GM19240 (cell line): ENCODE measurements around the gene C1QTNF1.
"Not testable (repeated sequence)": the region's sequence is repeated elsewhere in the genome, so short reads cannot be mapped to it uniquely, and the experiment has no call there.

Experiments
- DNase-seq: peaks from one replicate; pipeline ENCODE4 v3.0.0; 2011; ENCODE audit warnings: low spot score; ENCODE audit not compliant: insufficient read length

The C1QTNF1 gene

DNA sequence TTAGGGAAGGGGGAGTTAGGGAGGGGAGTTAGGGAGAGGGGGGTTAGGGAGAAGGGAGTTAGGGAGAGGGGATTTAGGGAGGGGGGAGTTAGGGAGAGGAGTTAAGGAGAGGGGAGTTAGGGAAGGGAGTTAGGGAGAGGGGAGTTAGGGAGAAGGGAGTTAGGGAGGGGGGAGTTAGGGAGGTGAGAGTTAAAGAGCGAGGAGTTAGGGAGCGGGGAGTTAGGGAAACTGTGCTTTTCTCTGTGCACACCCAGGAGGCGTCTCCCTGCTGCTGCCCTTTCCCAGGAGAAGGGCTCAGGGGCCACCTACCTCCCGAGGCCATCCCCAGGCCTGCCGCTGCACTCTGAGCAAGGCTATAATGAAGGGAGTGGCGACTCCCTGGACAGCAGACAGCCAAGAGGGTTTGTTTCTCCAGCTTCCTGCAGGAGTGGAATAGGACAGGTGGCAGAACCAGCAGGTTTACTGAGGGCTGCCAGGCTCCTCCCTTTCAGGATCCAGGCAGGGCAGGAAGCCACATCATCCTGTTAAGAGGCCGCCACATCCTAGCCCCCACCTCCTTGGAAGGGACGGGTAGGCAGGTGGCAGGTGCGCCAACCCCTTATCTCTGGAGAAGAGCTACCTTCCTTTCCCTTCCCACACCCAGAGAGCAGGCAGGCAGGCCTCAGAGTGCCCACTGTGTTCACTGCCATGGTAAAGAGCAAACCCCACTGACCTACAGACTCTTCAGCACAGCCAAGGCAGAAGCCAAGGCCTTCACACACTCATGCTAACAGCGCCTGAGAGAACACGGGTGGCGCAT lies 18.7 kb upstream of the C1QTNF1 start:
- no peak for DNase-seq

DNA sequence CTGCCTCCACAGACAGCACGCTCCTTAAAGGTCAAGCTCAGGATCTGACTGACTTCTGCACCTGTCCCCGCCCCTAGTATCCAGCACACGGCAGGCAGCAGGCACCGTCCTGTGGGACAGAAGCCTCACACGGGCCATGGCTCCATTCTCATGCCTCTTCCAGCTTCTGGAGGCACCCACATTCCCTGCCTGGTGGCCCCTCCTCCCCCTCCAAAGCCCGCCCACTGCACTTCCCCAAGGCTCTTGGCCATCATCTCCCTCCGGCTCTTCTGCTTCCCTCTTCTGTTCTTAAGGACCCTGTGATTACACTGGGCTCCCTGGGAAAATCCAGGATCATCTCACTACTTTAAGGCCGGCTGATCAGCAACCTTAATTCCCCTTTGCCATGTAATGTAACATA lies 17.9 kb upstream of the C1QTNF1 start:
- no peak for DNase-seq

DNA sequence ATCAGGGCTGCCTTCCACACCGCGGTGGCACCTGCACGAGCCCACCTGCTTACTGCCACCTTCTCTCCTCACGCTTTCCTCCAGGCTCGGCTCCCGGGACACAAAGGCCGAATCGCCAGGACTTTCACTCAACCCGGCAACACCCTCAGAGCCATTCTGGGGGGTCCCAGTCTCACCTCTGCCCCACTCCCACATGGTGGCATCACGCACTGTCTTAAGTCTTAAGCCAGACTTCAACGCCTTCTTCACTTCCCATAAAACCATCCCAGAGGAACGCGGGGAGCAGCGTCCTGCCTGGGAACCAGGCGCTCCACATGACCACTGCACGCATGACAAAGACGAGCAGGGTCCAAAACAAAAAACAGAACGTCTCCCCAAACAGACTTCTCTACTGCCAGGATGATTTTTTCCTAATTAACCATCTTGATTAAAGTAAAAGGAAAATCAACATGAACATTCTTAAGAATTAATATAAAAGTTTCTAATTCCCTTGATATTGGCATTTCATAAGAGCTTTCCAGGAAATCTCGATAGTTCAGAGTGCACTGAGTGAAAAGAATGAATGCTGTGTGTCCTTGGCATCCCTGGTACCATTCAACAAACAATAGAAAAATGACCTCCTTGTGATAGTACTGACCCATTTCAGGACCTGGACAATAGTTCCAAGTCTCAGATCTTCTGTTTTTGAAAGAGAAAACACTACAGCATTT lies 17.0 kb upstream of the C1QTNF1 start:
- DNase-seq: no peak

DNA sequence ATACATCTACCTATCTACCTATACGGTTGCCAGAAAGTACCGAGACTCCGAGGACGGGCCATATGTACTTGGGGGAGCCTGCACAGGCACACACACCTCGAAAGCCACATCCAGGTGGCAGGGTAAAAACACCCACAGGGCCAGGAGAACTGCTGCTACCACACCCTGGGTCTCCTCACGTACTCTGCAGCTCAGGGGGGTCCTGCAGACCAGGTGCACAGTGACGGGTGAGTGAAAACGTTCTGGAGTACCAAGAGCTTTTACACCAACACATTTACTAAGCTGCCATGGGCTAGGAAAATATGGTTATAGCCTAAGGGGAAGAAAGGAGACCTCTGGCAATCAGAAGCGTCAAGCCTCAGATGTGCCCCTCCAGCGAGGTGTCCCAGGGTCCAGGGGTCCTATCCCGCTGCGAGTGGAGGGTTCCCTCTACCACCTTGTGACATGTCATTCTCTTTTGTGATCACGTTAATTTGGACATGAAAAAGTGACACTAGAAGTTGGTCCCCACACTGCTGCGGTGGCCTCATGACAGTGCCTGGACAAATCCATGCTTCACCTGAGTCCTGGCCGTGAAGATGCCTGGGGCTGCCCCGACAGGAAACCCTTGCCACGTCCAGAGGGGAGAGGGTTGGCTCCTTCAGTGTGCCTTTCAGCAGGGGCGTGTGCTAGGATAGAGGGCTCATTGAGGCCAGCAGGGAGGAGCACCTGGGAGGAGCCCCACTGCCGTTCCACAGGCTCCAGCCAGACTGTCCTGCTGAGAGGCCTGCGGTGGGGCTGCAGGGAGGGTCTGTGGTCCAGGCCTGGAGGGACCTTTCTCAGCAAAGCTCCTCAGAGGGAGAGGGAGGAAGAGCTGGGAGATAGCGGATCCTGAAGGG lies 16.2 kb upstream of the C1QTNF1 start:
- DNase-seq: no peak

DNA sequence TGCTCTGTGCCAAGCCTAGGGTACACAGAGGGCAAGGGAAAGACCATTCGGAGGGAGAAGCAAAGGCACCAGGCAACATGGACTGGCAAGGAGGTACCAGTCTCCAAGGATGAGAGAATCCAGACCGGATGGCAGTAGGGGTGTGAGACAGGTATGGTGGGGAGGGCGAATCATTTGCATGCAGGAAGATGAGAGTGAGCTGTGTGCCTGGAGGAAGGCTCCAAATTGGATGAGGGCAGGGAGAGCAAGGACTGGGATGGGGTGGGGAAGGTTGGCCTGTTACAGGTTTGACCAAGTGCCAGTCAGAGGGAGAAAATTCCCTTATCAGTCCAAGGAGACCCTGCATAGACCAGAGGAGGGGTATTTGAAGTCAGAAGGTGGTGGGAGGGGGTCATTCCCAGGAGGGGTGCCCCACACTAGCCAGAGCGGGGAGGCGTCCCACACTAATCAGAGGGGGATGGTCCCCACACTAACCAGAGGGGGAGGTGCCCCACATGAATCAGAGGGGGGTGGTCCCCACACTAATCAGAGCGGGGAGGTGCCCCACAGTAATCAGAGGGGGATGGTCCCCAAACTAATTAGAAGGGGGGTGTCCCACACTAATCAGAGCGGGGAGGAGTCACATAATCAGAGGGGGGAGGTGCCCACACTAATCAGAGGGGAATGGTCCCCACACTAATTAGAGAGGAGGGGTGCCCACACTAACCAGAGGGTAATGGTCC lies 15.1 kb upstream of the C1QTNF1 start:
- no peak for DNase-seq

DNA sequence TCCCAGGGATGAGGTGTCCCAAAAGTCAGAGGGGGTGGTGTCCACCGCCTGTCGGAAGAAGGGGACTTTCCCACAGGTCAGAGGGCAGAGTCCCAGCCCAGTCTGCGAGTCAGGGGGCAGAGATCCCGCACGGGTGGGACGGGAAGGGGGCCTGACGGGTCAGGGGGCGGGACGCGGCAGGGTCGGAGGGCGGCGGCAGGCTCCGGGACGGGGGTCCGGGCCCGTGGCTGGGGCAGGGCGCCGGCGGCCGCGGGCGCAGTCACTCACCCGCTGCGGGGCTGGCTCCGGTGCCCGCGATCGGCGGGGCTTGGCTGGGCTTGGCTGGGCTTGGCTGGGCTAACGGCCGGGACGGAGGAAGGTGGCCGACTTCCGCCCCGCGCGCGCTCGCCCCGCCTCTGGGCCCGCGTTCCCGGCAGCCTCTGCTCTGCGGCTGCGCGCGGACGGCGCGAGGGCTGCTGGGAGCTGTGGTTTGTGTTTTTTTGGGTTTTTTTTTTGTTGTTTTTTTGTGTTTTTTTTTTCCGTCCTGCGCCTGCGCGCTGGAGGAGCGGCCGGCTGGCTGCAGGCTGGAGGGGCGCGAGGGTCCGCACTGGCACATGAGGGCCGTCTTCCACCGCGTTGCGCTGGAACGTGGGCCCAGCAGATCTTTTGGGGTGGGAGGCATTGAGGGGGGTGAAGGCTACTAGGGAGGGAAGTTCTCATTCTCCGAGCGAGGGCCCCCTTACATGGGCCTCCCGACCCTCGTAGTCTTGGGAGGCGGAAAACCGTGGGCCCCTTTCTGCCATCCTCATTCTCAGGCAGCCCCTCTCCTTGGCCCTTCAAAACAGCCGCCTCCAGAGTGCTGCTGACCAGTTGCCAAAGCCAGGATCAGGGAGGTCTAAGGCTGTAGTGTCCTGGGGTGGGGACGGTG lies 14.3 kb upstream of the C1QTNF1 start, which contains the start of gene CANT1:
CANT1 (minus strand) TSS at position 368 of the 907 bp plus-strand sequence. CDS start 12,142 bp downstream, outside the sequence.
- DNase-seq: peak; percentile 96

DNA sequence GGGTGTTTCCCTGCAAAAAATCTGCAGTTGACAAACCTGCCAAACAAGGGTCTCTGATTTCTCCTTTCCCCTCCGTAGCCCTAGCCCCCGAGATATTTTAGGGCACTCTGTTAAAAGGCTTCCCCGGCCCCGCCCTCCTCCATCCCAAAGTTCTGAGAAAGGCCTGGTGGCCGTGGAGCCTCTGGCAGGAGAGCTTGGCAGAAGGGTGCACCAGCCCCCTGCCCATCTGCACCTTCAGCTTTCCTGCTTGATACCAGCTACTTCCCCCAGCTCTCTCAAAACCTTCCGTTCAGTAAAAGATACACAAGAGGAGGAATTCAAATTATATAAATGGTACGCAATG lies 13.7 kb upstream of the C1QTNF1 start:
- DNase-seq: no peak

DNA sequence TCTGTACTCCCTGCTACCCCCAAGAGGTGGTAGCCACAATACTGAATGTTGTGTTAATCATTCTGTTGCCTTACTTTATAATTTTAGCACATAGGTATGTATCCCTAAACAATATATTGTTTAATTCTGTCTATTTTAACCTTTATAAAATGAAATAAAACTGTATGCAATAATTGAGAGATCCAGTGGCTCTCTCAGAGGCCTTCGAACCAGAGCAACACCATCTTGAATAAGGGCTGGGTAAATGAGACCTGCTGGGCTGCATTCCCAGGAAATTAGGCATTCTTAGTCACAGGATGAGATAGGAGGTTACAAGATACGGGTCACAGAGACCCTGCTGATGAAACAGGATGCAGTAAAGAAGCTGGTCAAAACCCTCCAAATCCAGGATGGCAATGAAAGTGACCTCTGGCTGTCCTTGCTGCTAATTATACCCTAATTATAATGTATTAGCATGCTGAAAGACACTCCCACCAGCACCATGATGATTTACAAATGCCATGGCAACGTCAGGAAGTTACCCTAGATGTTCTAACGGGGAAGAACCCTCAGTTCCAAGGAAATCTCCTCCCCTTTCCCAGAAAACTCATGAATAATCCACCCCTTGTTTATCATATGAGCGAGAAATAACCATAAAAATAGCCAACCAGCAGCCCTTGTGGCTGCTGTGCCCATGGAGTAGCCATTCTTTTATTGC lies 12.4 kb upstream of the C1QTNF1 start:
- no peak for DNase-seq

DNA sequence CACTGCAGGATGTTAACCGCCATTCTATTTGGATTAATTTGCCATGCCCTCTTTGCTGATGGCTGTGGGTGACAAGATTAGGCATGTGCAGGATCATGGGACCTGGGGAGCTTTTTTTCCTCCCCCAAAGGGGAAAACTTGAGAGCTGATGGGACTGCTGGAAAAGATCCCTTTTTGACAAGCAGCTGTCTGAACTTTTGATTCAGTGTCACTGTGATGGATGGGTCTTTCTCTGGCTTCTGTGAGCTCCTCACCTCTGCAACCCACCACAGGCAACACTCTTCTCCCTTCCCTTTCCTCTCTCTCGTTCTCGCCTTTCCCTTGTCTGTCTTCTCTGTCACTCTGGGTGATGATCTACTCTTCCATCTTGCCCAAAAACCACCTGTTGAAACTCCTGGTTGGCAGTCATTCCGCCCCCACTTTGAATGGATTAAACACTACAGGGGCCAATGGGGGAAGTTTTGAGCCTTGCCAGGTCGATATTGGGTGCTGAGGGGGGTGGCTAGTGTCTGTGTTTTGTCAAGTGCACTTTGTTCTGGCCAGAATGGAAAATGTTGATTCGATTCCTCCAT lies 11.3 kb upstream of the C1QTNF1 start:
- no peak for DNase-seq

DNA sequence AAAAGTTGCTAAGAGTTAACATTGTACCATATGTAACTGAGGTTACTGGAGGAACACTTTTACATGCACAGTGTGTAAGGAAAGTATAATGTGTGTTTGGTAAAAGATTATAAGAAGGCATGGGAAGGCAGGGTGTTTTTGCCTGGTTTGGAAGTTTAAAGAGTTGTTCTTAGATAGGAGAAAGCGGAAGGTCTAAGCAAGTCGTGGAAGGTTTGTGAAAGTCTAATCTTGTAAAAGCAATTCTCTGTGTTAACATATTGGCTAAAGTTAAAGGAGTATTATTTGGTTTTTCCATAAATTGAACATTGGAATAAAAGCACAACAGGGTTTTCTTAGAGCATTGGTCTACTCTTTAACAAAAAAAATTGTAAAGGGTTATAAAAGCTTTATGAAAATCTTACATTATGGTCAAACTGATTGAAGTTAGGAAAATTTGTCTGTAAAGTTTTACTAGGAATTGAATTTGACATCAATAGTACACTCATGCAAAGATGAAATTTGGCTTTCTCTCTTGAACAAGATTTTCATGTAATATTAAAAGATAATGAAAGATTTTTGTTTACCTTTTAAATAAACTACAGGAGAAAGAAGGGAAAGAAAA lies 9.7 kb upstream of the C1QTNF1 start:
- DNase-seq: no peak

DNA sequence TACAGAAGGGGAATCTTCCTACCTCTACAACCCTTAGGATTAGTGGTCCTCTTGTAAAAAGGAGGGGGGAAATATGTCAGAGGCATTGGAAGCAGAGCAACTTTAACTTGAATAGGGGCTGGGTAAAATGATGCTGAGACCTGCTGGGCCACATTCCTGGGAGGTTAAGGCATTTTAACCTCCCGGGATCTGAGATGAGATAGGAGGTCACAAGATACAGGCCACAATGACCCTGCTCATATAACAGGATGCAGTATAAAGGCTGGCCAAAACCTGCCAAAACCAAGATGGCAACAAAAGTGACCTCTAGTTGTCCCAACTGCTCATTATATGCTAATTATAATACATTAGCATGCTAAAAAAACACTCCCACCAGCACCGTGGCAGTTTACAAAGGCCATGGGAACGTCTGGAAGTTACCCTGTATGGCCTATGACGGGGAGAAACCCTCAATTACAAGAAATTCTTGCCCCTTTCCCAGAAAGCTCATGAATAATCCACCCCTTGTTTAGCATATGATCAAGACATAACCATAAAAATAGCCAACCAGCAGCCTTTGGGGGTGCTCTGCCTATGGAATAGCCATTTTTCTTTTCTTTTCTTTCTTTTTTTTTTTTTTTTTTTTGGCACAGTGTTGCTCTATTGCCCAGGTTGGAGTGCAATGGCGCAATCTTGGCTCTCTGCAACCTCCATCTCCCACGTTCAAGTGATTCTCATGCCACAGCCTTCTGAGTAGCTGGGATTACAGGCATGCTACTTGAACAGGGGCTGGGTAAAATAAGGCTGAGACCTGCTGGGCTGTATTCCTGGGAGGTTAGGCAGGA lies 6.2 kb upstream of the C1QTNF1 start:
- DNase-seq: no peak

DNA sequence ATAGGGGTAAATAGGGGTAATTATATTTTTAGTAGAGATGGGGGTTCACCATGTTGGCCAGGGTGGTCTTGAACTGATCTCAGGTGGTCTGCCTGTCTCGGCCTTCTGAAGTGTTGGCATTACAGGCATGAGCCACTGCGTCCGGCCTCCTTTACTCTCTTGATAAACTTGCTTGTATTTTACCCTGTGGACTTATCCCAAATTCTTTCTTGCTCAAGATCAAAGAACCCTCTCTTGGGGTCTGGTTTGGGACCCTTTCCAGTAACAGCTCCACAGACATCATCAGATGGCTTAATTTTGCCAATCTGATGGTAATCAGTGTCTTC lies 5.6 kb upstream of the C1QTNF1 start:
- DNase-seq: no peak

DNA sequence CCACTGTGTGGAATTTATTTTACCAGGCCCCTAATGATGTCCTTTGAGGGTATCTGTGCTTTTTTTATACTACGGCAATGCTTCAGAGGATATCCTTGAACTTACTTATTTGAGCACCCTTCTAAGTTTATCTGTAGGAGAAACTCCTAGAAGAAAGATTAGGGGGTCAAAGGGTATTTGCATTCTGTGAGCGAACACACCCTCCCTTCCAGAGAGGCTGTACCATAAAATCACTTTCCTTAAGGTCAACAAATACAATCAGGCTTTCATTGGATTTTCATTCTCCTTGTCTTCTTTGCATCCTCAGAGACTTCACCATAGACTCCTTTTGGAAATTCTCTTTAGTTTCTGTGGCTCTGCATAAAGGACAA lies 4.7 kb upstream of the C1QTNF1 start:
- no peak for DNase-seq

DNA sequence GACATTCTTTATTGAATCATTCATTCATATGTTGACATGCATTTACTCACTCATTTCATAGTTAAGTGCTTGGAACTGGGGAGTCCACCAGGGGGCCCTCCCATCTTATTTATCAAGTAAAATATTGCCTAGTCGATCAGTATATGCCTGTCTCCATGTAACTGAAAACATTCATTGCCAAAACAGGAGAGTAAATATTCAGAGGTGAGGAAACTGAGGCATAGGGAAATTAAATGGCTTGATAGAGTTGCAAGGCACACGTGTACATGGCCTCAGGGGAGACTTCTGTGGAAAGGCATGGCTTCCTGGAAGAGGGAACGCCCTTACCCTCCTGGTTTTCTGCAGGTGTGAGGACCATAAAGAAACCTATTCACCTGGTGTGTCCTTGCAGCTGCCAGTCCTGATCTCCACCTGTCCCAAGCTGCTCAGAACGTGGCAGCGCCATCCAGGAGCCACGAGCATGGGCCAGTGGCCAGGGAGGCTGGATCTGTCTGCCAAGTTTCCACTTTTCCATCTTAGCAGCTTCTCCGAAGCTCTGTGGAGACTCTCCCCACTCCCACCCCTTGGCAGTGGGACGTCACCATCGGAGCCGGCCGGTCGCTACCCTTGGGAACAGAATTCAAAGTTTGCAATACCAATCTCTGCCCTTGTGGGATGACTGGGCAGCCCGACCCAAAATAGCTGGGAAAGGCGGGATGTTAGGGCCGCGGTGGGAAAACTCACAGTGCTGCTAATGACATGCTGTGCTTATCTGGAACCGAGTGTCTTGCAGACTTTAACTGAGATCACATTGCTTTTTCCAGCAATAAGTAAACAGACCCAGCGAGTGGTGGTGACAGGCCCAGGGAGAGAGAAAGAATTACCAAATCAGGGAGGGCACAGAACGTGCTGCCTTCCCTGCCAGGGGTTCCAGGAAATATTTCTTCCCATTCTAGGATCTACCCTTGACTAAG lies 4.1 kb upstream of the C1QTNF1 start:
- DNase-seq: no peak

DNA sequence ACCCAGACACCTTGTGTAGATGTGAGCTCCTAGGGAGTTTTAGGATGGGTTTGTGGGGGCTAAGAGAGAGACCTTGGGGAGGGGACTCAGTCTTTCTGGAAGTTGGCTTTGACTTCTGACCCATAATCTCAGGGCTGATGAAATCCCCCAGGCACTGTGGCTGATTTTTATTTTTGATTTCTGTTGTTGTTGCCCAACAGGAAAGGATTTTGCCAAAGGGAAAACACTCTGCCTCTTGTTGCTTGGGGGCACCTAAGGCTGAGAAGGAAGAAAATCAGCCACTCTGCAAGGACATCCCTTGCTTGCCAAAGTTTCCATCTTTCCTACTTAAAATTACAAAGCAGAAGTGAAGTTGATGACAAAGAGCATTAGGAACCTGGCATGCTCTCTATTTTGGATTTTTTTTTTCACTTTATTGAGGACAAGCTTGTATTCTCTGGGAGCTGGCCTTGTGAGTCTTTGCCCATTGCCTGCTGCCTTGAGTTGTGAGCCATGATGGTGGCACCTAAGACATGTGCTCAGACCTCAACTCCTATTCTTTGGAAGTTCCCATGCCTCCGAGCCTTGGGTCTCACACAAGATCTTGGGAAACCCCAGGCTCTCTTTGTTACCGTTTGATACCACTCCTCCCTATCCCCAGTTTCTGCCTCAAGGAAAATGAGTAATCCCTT lies 3.2 kb upstream of the C1QTNF1 start:
- no peak for DNase-seq

DNA sequence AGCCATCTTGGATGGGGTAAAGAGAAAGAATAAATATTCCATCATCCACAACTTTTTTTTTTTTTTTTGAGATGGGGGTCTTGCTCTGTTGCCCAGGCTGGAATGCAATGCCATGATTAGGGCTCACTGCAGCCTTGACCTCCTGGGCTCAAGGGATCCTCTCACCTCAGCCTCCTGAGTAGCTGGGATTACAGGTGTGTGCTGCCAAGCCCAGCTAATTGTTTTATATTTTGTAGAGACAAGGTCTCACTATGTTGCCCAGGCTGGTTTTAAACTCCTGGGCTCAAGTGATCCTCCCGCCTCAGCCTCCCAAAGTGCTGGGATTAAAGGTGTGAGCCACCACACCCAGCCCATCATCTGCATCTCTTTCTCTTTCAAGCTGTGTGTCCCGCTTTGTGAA lies 2.0 kb upstream of the C1QTNF1 start:
- DNase-seq: not testable (repeated sequence)
